GM12878 (cell line): ENCODE measurements around the gene TNFRSF11A. TPM values are rescaled to one million over a fixed set of nuclear protein-coding genes. Genes with fewer than 3 reads are reported as not detected.

Source experiments
- BACH1 ChIP-seq: fragments of 450-650 bp; IDR thresholded peaks from 2 replicates; pipeline ENCODE4 v1.6.1; 2017; ENCODE audit warnings: mild to moderate bottlenecking, borderline replicate concordance
- NFIC ChIP-seq: IDR thresholded peaks from 2 replicates; pipeline ENCODE4 v1.6.1; 2012; ENCODE audit warnings: low read depth, mild to moderate bottlenecking, inconsistent platforms, low read length, moderate library complexity
- PRDM15 ChIP-seq: fragments of 450-650 bp; formaldehyde crosslinking; IDR thresholded peaks from 2 replicates; pipeline ENCODE4 v1.4.0; 2020; ENCODE audit warnings: mild to moderate bottlenecking, moderate library complexity
- SMARCA5 ChIP-seq: fragments of 450-650 bp; IDR thresholded peaks from 2 replicates; pipeline ENCODE4 v1.6.1; 2017; ENCODE audit warnings: mild to moderate bottlenecking
- TCF3 ChIP-seq: IDR thresholded peaks from 2 replicates; pipeline ENCODE4 v1.6.1; 2012; ENCODE audit warnings: low read depth, mild to moderate bottlenecking, low read length, borderline replicate concordance; ENCODE audit not compliant: insufficient read depth
- TCF7 ChIP-seq: IDR thresholded peaks from 2 replicates; pipeline ENCODE4 v1.6.1; 2014; ENCODE audit warnings: antibody characterized with exemption, borderline replicate concordance
- polyA plus RNA-seq, 11 experiments: library from polyadenylated mRNA; depleted of rRNA in 4 of 11; unstranded in 6 of 11; stranded (reverse) in 5 of 11; fragments of >200 nt; fragmentation: Nextera tagmentation in 4 of 11; fragmentation: Illumina TruSeq in 1 of 11; extraction: Ambion mirVana in 4 of 11; extraction: Trizol in 1 of 11; gene quantifications; 1 replicate in 1 of 11; 2 replicates in 10 of 11; pipeline versions ENCODE4 v1.2.1 to v1.2.3, GENCODE V29; 2011 to 2016; ENCODE audit warnings: inconsistent platforms in 2 of 11, missing spikeins in 2 of 11, low read depth in 1 of 11
- total RNA-seq, 4 experiments: library from RNA; depleted of rRNA in 3 of 4; stranded (reverse); fragments of >200 nt in 3 of 4; fragmentation: Illumina TruSeq in 1 of 4; extraction: Trizol in 1 of 4; gene quantifications; 2 replicates each; pipeline versions ENCODE4 v1.2.1 to v1.2.3, GENCODE V29; 2013 to 2021
- TF ChIP-seq, protein P1 (sequence below): IDR thresholded peaks from 2 replicates; pipeline ENCODE4 v1.6.1; 2012; ENCODE audit warnings: improper control_type of control experiment, low read depth, low read length; ENCODE audit not compliant: insufficient replicate concordance

Gene TNFRSF11A
- total and polyA plus RNA-seq, 10 of the 15 experiments (the other 5 are each of a cell fraction or from before 2014, with no cell fraction given): 0.07 to 4.0 (median 0.23) TPM

GRCh38 chr18:62360805-62361204, 35.7 kb downstream of the TNFRSF11A start (continued):
- TF ChIP-seq, protein P1, sequence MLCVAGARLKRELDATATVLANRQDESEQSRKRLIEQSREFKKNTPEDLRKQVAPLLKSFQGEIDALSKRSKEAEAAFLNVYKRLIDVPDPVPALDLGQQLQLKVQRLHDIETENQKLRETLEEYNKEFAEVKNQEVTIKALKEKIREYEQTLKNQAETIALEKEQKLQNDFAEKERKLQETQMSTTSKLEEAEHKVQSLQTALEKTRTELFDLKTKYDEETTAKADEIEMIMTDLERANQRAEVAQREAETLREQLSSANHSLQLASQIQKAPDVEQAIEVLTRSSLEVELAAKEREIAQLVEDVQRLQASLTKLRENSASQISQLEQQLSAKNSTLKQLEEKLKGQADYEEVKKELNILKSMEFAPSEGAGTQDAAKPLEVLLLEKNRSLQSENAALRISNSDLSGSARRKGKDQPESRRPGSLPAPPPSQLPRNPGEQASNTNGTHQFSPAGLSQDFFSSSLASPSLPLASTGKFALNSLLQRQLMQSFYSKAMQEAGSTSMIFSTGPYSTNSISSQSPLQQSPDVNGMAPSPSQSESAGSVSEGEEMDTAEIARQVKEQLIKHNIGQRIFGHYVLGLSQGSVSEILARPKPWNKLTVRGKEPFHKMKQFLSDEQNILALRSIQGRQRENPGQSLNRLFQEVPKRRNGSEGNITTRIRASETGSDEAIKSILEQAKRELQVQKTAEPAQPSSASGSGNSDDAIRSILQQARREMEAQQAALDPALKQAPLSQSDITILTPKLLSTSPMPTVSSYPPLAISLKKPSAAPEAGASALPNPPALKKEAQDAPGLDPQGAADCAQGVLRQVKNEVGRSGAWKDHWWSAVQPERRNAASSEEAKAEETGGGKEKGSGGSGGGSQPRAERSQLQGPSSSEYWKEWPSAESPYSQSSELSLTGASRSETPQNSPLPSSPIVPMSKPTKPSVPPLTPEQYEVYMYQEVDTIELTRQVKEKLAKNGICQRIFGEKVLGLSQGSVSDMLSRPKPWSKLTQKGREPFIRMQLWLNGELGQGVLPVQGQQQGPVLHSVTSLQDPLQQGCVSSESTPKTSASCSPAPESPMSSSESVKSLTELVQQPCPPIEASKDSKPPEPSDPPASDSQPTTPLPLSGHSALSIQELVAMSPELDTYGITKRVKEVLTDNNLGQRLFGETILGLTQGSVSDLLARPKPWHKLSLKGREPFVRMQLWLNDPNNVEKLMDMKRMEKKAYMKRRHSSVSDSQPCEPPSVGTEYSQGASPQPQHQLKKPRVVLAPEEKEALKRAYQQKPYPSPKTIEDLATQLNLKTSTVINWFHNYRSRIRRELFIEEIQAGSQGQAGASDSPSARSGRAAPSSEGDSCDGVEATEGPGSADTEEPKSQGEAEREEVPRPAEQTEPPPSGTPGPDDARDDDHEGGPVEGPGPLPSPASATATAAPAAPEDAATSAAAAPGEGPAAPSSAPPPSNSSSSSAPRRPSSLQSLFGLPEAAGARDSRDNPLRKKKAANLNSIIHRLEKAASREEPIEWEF: no peak
- no peak for TF ChIP-seq SMARCA5
- no peak for TF ChIP-seq PRDM15 (CRISPR knock-in tag)
- TF ChIP-seq TCF7: no peak
- no peak for TF ChIP-seq NFIC
- TF ChIP-seq TCF3: no peak
- TF ChIP-seq BACH1: no peak
